HCEC 1CT (cell line): Measurements from ENCODE around the gene BBIP1.

Experiments
- DNase-seq: peaks from one replicate; pipeline ENCODE4 v3.0.0-alpha.2; 2017

Gene BBIP1

GRCh38 chr10:110861930-110862649 lies 56.9 kb downstream of the BBIP1 start:
- no peak for DNase-seq

- DNase-seq, result no peak
These were observed 57.5 kb downstream of the BBIP1 start for GRCh38 chr10:110861476-110861875.

- DNase-seq, result no peak
These were observed 58.3 kb downstream of the BBIP1 start for GRCh38 chr10:110860576-110861241.

- peak; percentile 82 for DNase-seq
These were observed 59.0 kb downstream of the BBIP1 start for GRCh38 chr10:110859973-110860376.

GRCh38 chr10:110859206-110859972 lies 59.6 kb downstream of the BBIP1 start:
- no peak for DNase-seq

GRCh38 chr10:110858297-110858934 lies 60.6 kb downstream of the BBIP1 start:
- no peak for DNase-seq

GRCh38 chr10:110857265-110858171 lies 61.5 kb downstream of the BBIP1 start:
- DNase-seq, result no peak

GRCh38 chr10:110853921-110854605 lies 64.9 kb downstream of the BBIP1 start:
- no peak for DNase-seq

- no peak for DNase-seq
These were observed 66.0 kb downstream of the BBIP1 start for GRCh38 chr10:110852947-110853346.

- DNase-seq, result no peak
These were observed 66.6 kb downstream of the BBIP1 start for GRCh38 chr10:110852255-110852896.

GRCh38 chr10:110851020-110851612 lies 67.9 kb downstream of the BBIP1 start:
- DNase-seq, result no peak

- no peak for DNase-seq
These were observed 68.9 kb downstream of the BBIP1 start for GRCh38 chr10:110850099-110850498.
